Measurements from ENCODE around the gene DHX38.

DNA sequence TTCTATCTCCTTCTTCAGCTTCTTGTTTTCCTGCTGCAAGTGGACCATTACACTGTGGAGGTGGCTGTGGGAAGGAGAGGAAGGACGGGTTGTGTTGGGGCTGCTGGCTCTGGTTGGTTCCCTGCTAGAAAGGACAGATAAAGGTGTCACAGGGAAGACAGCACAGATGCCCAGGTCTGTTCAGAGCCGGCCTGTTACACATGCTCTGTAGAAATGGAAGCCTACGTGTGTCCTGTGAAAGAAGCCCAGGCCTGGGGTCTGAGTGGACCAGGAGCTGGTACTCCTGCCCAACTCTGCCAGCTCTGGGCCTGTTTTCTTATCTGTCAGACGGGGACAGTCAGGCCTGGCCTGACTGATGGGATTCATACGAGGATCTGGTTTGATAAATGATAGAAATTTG lies 26.4 kb downstream of the DHX38 start:
- TF ChIP-seq FOXA1 (IDR thresholded peaks at IDR 0.05) (no peak), TAF1 (conservative IDR thresholded peaks at IDR 0.05) (no peak), RAD21 (IDR thresholded peaks at IDR 0.05) (no peak)
- TF ChIP-seq, protein P1, sequence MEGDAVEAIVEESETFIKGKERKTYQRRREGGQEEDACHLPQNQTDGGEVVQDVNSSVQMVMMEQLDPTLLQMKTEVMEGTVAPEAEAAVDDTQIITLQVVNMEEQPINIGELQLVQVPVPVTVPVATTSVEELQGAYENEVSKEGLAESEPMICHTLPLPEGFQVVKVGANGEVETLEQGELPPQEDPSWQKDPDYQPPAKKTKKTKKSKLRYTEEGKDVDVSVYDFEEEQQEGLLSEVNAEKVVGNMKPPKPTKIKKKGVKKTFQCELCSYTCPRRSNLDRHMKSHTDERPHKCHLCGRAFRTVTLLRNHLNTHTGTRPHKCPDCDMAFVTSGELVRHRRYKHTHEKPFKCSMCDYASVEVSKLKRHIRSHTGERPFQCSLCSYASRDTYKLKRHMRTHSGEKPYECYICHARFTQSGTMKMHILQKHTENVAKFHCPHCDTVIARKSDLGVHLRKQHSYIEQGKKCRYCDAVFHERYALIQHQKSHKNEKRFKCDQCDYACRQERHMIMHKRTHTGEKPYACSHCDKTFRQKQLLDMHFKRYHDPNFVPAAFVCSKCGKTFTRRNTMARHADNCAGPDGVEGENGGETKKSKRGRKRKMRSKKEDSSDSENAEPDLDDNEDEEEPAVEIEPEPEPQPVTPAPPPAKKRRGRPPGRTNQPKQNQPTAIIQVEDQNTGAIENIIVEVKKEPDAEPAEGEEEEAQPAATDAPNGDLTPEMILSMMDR (IDR thresholded peaks at IDR 0.05; ENCODE audit: low read depth, low read length, missing input control): no peak
- TF ChIP-seq, protein P2, sequence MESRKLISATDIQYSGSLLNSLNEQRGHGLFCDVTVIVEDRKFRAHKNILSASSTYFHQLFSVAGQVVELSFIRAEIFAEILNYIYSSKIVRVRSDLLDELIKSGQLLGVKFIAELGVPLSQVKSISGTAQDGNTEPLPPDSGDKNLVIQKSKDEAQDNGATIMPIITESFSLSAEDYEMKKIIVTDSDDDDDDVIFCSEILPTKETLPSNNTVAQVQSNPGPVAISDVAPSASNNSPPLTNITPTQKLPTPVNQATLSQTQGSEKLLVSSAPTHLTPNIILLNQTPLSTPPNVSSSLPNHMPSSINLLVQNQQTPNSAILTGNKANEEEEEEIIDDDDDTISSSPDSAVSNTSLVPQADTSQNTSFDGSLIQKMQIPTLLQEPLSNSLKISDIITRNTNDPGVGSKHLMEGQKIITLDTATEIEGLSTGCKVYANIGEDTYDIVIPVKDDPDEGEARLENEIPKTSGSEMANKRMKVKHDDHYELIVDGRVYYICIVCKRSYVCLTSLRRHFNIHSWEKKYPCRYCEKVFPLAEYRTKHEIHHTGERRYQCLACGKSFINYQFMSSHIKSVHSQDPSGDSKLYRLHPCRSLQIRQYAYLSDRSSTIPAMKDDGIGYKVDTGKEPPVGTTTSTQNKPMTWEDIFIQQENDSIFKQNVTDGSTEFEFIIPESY (IDR thresholded peaks at IDR 0.05): no peak
